Measurements from ENCODE around the gene FBRSL1.
"Not testable (repeated sequence)": the region's sequence is repeated elsewhere in the genome, so short reads cannot be mapped to it uniquely, and the experiment has no call there.

Gene FBRSL1

GRCh38 chr12:132470397-132470796 is 19.6 kb upstream of the FBRSL1 start:
- H3K9ac ChIP-seq (ENCODE audit: low read length in 5 of 5): no peak overlapping the region
- peaks cover 4 to 17% (median 13%) of the 10 kb centered on the region in 5 donors for H3K27me3 ChIP-seq (ENCODE audit: control insufficient read depth in 5 of 5, insufficient read depth in 4 of 5, low read length in 5 of 5)
- peaks cover 0 to 11% (median 0%) of the 10 kb centered on the region in 5 donors for H3K4me1 ChIP-seq (ENCODE audit: control insufficient read depth in 5 of 5, insufficient read depth in 5 of 5, low read length in 5 of 5)
- peaks cover 0 to 1% (median under 1%) of the 10 kb centered on the region in 5 donors for H3K9me3 ChIP-seq (ENCODE audit: control insufficient read depth in 5 of 5, low read length in 5 of 5)
- H3K27ac ChIP-seq (ENCODE audit: low read depth, low read length): no peak overlapping the region
- no peaks in the 10 kb centered on the region for H3K36me3 ChIP-seq (ENCODE audit: control insufficient read depth in 5 of 5, insufficient read depth in 5 of 5, low read length in 5 of 5)
- no peak overlapping the region for H3K4me3 ChIP-seq (ENCODE audit: low read depth in 1 of 5, low read length in 5 of 5)

GRCh38 chr12:132471011-132471857 is 18.7 kb upstream of the FBRSL1 start:
- Histone ChIP-seq H3K27me3 (ENCODE audit: control insufficient read depth in 5 of 5, insufficient read depth in 4 of 5, low read length in 5 of 5) (peaks cover 0 to 13% (median 9%) of the 10 kb centered on the region in 5 donors), H3K9me3 (ENCODE audit: control insufficient read depth in 5 of 5, low read length in 5 of 5) (peaks cover 0 to 5% (median 4%) of the 10 kb centered on the region in 5 donors), H3K4me3 (ENCODE audit: low read depth in 1 of 5, low read length in 5 of 5) (no peak overlapping the region), H3K4me1 (ENCODE audit: control insufficient read depth in 5 of 5, insufficient read depth in 5 of 5, low read length in 5 of 5) (peaks cover 0 to 11% (median 0%) of the 10 kb centered on the region in 5 donors), H3K9ac (ENCODE audit: low read length in 5 of 5) (no peak overlapping the region), H3K36me3 (ENCODE audit: control insufficient read depth in 5 of 5, insufficient read depth in 5 of 5, low read length in 5 of 5) (no peaks in the 10 kb centered on the region), H3K27ac (ENCODE audit: low read depth, low read length) (no peak overlapping the region)

- H3K27ac ChIP-seq (ENCODE audit: low read depth, low read length): no peak overlapping the region
- H3K4me3 ChIP-seq (ENCODE audit: low read depth in 1 of 5, low read length in 5 of 5): no peak overlapping the region
These were observed 18.1 kb upstream of the FBRSL1 start for GRCh38 chr12:132471858-132472255.

GRCh38 chr12:132472386-132472785 is 17.6 kb upstream of the FBRSL1 start:
- Histone ChIP-seq H3K4me1 (ENCODE audit: control insufficient read depth in 5 of 5, insufficient read depth in 5 of 5, low read length in 5 of 5) (peaks cover 0 to 11% (median 0%) of the 10 kb centered on the region in 5 donors), H3K27me3 (ENCODE audit: control insufficient read depth in 5 of 5, insufficient read depth in 4 of 5, low read length in 5 of 5) (peaks cover 0 to 12% (median 4%) of the 10 kb centered on the region in 5 donors), H3K4me3 (ENCODE audit: low read depth in 1 of 5, low read length in 5 of 5) (no peak overlapping the region), H3K36me3 (ENCODE audit: control insufficient read depth in 5 of 5, insufficient read depth in 5 of 5, low read length in 5 of 5) (no peaks in the 10 kb centered on the region), H3K27ac (ENCODE audit: low read depth, low read length) (no peak overlapping the region), H3K9ac (ENCODE audit: low read length in 5 of 5) (no peak overlapping the region), H3K9me3 (ENCODE audit: control insufficient read depth in 5 of 5, low read length in 5 of 5) (peaks cover 0 to 5% (median 4%) of the 10 kb centered on the region in 5 donors)

More at GRCh38 chr12:132471858-132472255, 18.1 kb upstream of the FBRSL1 start:
- H3K9ac ChIP-seq (ENCODE audit: low read length in 5 of 5): no peak overlapping the region
- peaks cover 0 to 5% (median 4%) of the 10 kb centered on the region in 5 donors for H3K9me3 ChIP-seq (ENCODE audit: control insufficient read depth in 5 of 5, low read length in 5 of 5)
- H3K36me3 ChIP-seq (ENCODE audit: control insufficient read depth in 5 of 5, insufficient read depth in 5 of 5, low read length in 5 of 5): no peaks in the 10 kb centered on the region
- H3K4me1 ChIP-seq (ENCODE audit: control insufficient read depth in 5 of 5, insufficient read depth in 5 of 5, low read length in 5 of 5): peaks cover 0 to 11% (median 0%) of the 10 kb centered on the region in 5 donors
- H3K27me3 ChIP-seq (ENCODE audit: control insufficient read depth in 5 of 5, insufficient read depth in 4 of 5, low read length in 5 of 5): peaks cover 0 to 12% (median 9%) of the 10 kb centered on the region in 5 donors

- H3K4me3 ChIP-seq (ENCODE audit: low read depth in 1 of 5, low read length in 5 of 5): peak overlapping the region in 4 of 5 donors; percentile 29 to 57 (median 48)
- no peaks in the 10 kb centered on the region for H3K36me3 ChIP-seq (ENCODE audit: control insufficient read depth in 5 of 5, insufficient read depth in 5 of 5, low read length in 5 of 5)
These were observed 15.7 kb upstream of the FBRSL1 start for GRCh38 chr12:132474237-132474741.

GRCh38 chr12:132474799-132475303 is 15.1 kb upstream of the FBRSL1 start:
- H3K4me3 ChIP-seq (ENCODE audit: low read depth in 1 of 5, low read length in 5 of 5); H3K9ac ChIP-seq (ENCODE audit: low read length in 5 of 5); H3K27me3 ChIP-seq (ENCODE audit: control insufficient read depth in 5 of 5, insufficient read depth in 4 of 5, low read length in 5 of 5); H3K9me3 ChIP-seq (ENCODE audit: control insufficient read depth in 5 of 5, low read length in 5 of 5); H3K27ac ChIP-seq (ENCODE audit: low read depth, low read length); H3K36me3 ChIP-seq (ENCODE audit: control insufficient read depth in 5 of 5, insufficient read depth in 5 of 5, low read length in 5 of 5): not testable (repeated sequence)
- H3K4me1 ChIP-seq (ENCODE audit: control insufficient read depth in 5 of 5, insufficient read depth in 5 of 5, low read length in 5 of 5): peaks cover 0 to 11% (median 0%) of the 10 kb centered on the region in 5 donors

More at GRCh38 chr12:132474237-132474741, 15.7 kb upstream of the FBRSL1 start:
- peaks cover 0 to 5% (median 4%) of the 10 kb centered on the region in 5 donors for H3K27me3 ChIP-seq (ENCODE audit: control insufficient read depth in 5 of 5, insufficient read depth in 4 of 5, low read length in 5 of 5)
- H3K9me3 ChIP-seq (ENCODE audit: control insufficient read depth in 5 of 5, low read length in 5 of 5): peaks cover 0 to 5% (median 4%) of the 10 kb centered on the region in 5 donors
- H3K9ac ChIP-seq (ENCODE audit: low read length in 5 of 5): no peak overlapping the region
- H3K27ac ChIP-seq (ENCODE audit: low read depth, low read length): no peak overlapping the region
- H3K4me1 ChIP-seq (ENCODE audit: control insufficient read depth in 5 of 5, insufficient read depth in 5 of 5, low read length in 5 of 5): peaks cover 0 to 11% (median 0%) of the 10 kb centered on the region in 5 donors

GRCh38 chr12:132475304-132476037 is 14.5 kb upstream of the FBRSL1 start:
- peaks cover 0 to 5% (median 4%) of the 10 kb centered on the region in 5 donors for H3K9me3 ChIP-seq (ENCODE audit: control insufficient read depth in 5 of 5, low read length in 5 of 5)
- H3K27ac ChIP-seq (ENCODE audit: low read depth, low read length): no peak overlapping the region
- H3K9ac ChIP-seq (ENCODE audit: low read length in 5 of 5): no peak overlapping the region
- peaks cover 0 to 11% (median 0%) of the 10 kb centered on the region in 5 donors for H3K4me1 ChIP-seq (ENCODE audit: control insufficient read depth in 5 of 5, insufficient read depth in 5 of 5, low read length in 5 of 5)
- H3K27me3 ChIP-seq (ENCODE audit: control insufficient read depth in 5 of 5, insufficient read depth in 4 of 5, low read length in 5 of 5): peaks cover 0 to 12% (median 9%) of the 10 kb centered on the region in 5 donors
- H3K36me3 ChIP-seq (ENCODE audit: control insufficient read depth in 5 of 5, insufficient read depth in 5 of 5, low read length in 5 of 5): no peaks in the 10 kb centered on the region
- H3K4me3 ChIP-seq (ENCODE audit: low read depth in 1 of 5, low read length in 5 of 5): no peak overlapping the region

- peaks cover 0 to 5% (median 4%) of the 10 kb centered on the region in 5 donors for H3K9me3 ChIP-seq (ENCODE audit: control insufficient read depth in 5 of 5, low read length in 5 of 5)
- H3K9ac ChIP-seq (ENCODE audit: low read length in 5 of 5): no peak overlapping the region
- H3K4me1 ChIP-seq (ENCODE audit: control insufficient read depth in 5 of 5, insufficient read depth in 5 of 5, low read length in 5 of 5): peaks cover 0 to 11% (median 0%) of the 10 kb centered on the region in 5 donors
- H3K36me3 ChIP-seq (ENCODE audit: control insufficient read depth in 5 of 5, insufficient read depth in 5 of 5, low read length in 5 of 5): no peaks in the 10 kb centered on the region
- peaks cover 0 to 14% (median 10%) of the 10 kb centered on the region in 5 donors for H3K27me3 ChIP-seq (ENCODE audit: control insufficient read depth in 5 of 5, insufficient read depth in 4 of 5, low read length in 5 of 5)
- no peak overlapping the region for H3K4me3 ChIP-seq (ENCODE audit: low read depth in 1 of 5, low read length in 5 of 5)
- H3K27ac ChIP-seq (ENCODE audit: low read depth, low read length): no peak overlapping the region
These were observed 13.9 kb upstream of the FBRSL1 start for GRCh38 chr12:132476038-132476414.

GRCh38 chr12:132476421-132476820 is 13.5 kb upstream of the FBRSL1 start:
- Histone ChIP-seq H3K27ac (ENCODE audit: low read depth, low read length) (no peak overlapping the region), H3K36me3 (ENCODE audit: control insufficient read depth in 5 of 5, insufficient read depth in 5 of 5, low read length in 5 of 5) (no peaks in the 10 kb centered on the region), H3K27me3 (ENCODE audit: control insufficient read depth in 5 of 5, insufficient read depth in 4 of 5, low read length in 5 of 5) (peaks cover 0 to 15% (median 11%) of the 10 kb centered on the region in 5 donors), H3K9ac (ENCODE audit: low read length in 5 of 5) (no peak overlapping the region), H3K4me3 (ENCODE audit: low read depth in 1 of 5, low read length in 5 of 5) (no peak overlapping the region), H3K9me3 (ENCODE audit: control insufficient read depth in 5 of 5, low read length in 5 of 5) (peaks cover 0 to 5% (median 4%) of the 10 kb centered on the region in 5 donors), H3K4me1 (ENCODE audit: control insufficient read depth in 5 of 5, insufficient read depth in 5 of 5, low read length in 5 of 5) (peaks cover 0 to 12% (median 0%) of the 10 kb centered on the region in 5 donors)
